ENCODE data around the gene TRIM33. TPM values are rescaled to one million over a fixed set of nuclear protein-coding genes. Genes with fewer than 3 reads are reported as not detected.
"Not testable (repeated sequence)": the region's sequence is repeated elsewhere in the genome, so short reads cannot be mapped to it uniquely, and the experiment has no call there.

The TRIM33 gene
- total RNA-seq, 1 donor from 2014 or later = 14.5 TPM

DNA sequence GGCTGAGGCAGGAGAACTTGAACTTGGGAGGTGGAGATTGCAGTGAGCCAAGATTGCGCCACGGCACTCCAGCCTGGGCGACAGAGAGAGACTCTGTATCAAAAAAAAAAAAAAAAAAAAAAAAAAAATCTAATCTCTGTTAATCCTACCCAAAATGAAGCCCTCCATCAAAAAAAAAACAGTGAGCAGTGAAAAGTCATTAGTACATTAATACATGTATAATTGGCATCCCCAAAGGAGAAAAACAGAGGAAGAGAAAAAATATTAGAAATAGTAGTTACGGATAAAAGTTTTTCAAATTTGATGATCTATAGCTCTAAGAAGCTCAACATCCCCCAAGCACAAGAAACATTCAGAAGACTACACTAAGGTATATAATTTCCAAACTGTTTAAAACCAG is 71.6 kb downstream of the TRIM33 start:
- DNase-seq (ENCODE audit: missing footprints) (no peak), ATAC-seq (no peak)
- intact Hi-C loops (cut with DNase I) = no loop called here

- intact Hi-C loops (cut with DNase I) = no loop called here
- DNase-seq (ENCODE audit: missing footprints) = no peak
- no peak for ATAC-seq
These were observed 73.2 kb downstream of the TRIM33 start for GRCh38 chr1:114437812-114438211.

- no peak for ATAC-seq
- intact Hi-C loops (cut with DNase I) = no loop called here
- DNase-seq (ENCODE audit: missing footprints) = no peak
These were observed 74.2 kb downstream of the TRIM33 start for GRCh38 chr1:114436799-114437198.

- ATAC-seq (no peak), DNase-seq (ENCODE audit: missing footprints) (no peak)
- intact Hi-C loops (cut with DNase I) = no loop called here
These were observed 75.8 kb downstream of the TRIM33 start for GRCh38 chr1:114435088-114435715.

GRCh38 chr1:114431026-114431425 is 80.0 kb downstream of the TRIM33 start:
- intact Hi-C loops (cut with DNase I) = loop anchor here (5.0 kb wide), 1 partner anchor 81 kb away; the partner anchor contains the start of gene TRIM33
- ATAC-seq = no peak

DNA sequence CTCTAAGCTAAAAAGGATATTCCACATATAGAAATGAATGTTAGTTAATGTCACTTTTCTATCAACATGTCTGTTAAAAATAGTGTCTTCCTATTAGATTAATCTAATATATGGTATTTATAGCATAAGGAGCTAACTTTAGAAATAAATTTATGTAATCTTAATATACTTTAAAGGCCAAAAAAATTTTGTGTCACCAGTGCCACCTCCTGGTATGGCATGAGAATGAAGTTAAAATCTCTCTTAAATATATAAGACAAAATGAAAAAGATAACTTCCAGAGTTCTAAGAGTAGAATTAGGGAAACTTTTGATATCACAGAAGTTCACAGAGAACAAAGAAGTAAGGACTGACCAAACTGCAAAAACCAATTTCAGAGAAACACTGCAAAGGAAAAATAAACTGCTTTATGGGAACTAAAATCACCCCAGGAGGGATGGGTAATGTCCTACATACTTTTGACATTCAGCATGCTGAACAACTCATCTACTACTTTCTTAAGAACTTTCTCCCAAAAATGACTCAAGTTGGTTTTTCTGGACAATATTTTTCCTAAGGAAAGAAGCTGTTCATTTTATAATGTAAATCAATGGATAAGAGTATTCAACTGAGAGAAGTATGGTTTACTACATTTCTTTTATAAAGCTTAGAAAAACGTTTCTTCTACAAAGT is 82.8 kb downstream of the TRIM33 start:
- intact Hi-C loops (cut with DNase I) = loop anchor here (5.0 kb wide), 1 partner anchor 81 kb away; no protein-coding TSS in a partner anchor
- DNase-seq (ENCODE audit: missing footprints) = no peak
- no peak for ATAC-seq

More at GRCh38 chr1:114431026-114431425, 80.0 kb downstream of the TRIM33 start:
- DNase-seq (ENCODE audit: missing footprints) = no peak

GRCh38 chr1:114427612-114428011 is 83.4 kb downstream of the TRIM33 start:
- DNase-seq (ENCODE audit: missing footprints) = no peak
- intact Hi-C loops (cut with DNase I) = loop anchor here (5.0 kb wide), 1 partner anchor 80 kb away; no protein-coding TSS in a partner anchor
- no peak for ATAC-seq

DNA sequence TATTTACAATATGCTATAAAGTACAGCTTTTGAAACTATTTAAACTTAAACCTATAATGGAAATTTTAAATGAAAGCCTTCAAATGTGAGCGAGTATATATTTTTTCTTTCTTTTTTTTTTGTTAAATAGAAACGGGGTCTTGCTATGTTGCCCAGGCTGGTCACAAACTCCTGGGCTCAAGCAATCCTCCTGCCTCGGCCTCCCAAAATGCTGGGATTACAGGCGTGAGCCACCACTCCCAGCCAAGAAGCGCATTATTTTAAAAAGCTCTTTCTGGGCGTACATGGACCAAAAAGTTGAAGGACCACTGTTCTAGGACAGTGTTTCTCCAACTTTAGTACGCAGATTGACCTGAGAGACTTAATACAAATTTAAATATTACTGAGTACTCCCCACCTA is 87.5 kb downstream of the TRIM33 start:
- DNase-seq (ENCODE audit: missing footprints) (no peak), ATAC-seq (no peak)
- intact Hi-C loops (cut with DNase I) = no loop called here

- ATAC-seq; intact Hi-C loops (cut with DNase I); DNase-seq (ENCODE audit: missing footprints): not testable (repeated sequence)
These were observed 92.1 kb downstream of the TRIM33 start for GRCh38 chr1:114418948-114419347.

DNA sequence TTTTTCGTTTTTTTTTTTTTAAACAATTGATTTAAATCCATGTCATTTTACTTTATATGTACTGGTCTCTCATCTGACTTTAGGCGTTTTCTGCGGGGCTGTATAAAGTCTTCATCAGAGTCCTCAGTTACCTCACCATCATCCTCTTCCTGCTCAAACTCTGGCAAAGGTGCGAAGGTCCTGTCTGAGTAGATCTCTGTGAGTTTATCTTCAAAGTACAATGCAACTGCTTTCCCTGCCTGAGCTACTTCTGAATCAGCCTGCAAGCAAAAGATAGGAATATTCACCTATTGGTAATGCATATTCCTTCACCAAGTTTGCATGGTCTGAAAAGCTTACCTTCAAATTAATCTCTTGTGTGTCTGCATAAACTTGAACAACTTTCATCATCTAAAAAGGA is 113.4 kb downstream of the TRIM33 start:
- intact Hi-C loops (cut with DNase I) = no loop called here
- ATAC-seq = no peak
- DNase-seq (ENCODE audit: missing footprints) = no peak

GRCh38 chr1:114395863-114396262 is 115.1 kb downstream of the TRIM33 start:
- no peak for ATAC-seq
- DNase-seq (ENCODE audit: missing footprints) = no peak
- intact Hi-C loops (cut with DNase I) = no loop called here

DNA sequence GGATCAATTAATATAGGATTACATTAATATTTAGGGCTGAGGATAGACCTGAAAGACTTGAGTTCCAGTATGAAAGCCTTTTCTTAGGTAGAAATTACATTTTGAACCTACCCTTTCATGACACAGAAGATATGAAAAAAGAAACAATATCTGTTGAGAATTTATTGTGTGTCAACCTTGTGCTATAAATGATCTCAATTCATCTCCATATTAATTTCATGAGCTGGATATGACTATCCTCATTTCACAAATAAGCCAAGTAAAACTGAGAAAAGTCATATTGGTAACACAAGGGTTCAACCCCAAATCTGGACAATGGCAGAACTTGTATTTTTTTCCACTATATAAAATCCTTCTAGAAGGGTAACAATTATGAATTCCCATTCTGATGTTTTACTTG is 120.0 kb downstream of the TRIM33 start:
- ATAC-seq (no peak), DNase-seq (ENCODE audit: missing footprints) (no peak)
- intact Hi-C loops (cut with DNase I) = no loop called here

DNA sequence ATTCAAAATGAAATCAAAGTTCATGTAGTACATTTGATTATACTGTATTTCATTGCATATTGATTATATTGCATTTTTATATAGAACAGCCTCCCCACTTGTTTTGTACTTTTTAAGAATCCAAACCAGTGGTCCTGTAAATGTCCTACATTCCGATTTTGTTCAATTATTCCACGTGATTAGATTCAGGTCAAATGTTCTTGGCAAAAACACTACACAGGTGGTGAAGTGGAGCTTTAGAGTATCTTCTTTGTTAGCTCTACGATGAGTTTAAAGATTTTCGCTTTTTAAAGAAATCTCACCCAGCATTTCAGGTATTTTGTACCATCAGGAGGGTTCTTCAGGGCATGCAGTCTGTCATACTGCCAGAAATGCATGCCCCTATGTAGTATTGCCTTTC is 120.6 kb downstream of the TRIM33 start:
- no peak for ATAC-seq
- intact Hi-C loops (cut with DNase I) = no loop called here
- DNase-seq (ENCODE audit: missing footprints) = no peak

- DNase-seq (ENCODE audit: missing footprints) (no peak), ATAC-seq (no peak)
- intact Hi-C loops (cut with DNase I) = no loop called here
These were observed 122.5 kb downstream of the TRIM33 start for GRCh38 chr1:114388432-114389003.

DNA sequence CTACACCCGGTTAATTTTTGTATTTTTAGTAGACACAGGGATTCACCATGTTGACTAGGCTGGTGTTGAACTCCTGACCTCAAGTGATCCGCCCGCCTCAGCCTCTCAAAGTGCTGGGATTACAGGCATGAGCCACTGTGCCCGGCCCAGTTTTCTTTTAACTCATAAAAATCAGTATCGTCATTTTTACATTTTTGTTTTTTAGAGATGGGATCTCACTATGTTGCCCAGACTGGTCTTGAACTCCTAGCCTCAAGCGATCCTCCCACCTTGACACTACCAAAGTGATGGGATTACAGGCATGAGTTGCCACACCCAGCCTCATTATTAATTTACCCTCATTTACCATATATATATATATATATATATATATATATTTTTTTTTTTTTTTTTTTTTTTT is 123.4 kb downstream of the TRIM33 start:
- intact Hi-C loops (cut with DNase I); ATAC-seq: not testable (repeated sequence)

GRCh38 chr1:114387010-114387360 is 124.0 kb downstream of the TRIM33 start:
- intact Hi-C loops (cut with DNase I) = no loop called here
- ATAC-seq = no peak
- DNase-seq (ENCODE audit: missing footprints) = no peak

More for the DNA sequence above, 123.4 kb downstream of the TRIM33 start:
- DNase-seq (ENCODE audit: missing footprints) = not testable (repeated sequence)

GRCh38 chr1:114386129-114387009 is 124.6 kb downstream of the TRIM33 start:
- intact Hi-C loops (cut with DNase I) = no loop called here
- ATAC-seq (no peak), DNase-seq (ENCODE audit: missing footprints) (no peak)

- DNase-seq (ENCODE audit: missing footprints) (no peak), ATAC-seq (no peak)
- intact Hi-C loops (cut with DNase I) = no loop called here
These were observed 126.1 kb downstream of the TRIM33 start for GRCh38 chr1:114384922-114385321.

- intact Hi-C loops (cut with DNase I) = no loop called here
- DNase-seq (ENCODE audit: missing footprints) (no peak), ATAC-seq (no peak)
These were observed 131.0 kb downstream of the TRIM33 start for GRCh38 chr1:114379987-114380386.
